GM03348 (cell line): ENCODE measurements around the gene TKT.

ENCODE experiments used
- DNase-seq: peaks from one replicate; pipeline ENCODE4 v3.0.0; 2012; ENCODE audit warnings: low spot score

TKT gene

DNA sequence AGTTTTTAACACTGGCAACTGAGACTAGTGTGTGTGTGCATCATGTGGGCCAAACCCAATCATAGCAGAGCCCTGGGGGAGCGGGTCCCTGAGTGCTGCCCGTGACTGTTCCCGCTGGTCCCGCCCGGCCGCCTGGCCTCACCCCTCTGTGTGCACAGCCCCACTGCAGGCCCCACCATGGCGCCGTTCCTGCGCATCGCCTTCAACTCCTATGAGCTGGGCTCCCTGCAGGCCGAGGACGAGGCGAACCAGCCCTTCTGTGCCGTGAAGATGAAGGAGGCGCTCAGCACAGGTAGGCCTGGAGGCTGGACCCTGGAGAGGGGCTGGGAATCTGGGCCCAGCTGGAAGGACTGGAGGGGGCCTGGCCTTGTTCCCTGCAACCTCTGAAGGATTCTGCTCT lies 77.6 kb downstream of the TKT start:
- no peak for DNase-seq

DNA sequence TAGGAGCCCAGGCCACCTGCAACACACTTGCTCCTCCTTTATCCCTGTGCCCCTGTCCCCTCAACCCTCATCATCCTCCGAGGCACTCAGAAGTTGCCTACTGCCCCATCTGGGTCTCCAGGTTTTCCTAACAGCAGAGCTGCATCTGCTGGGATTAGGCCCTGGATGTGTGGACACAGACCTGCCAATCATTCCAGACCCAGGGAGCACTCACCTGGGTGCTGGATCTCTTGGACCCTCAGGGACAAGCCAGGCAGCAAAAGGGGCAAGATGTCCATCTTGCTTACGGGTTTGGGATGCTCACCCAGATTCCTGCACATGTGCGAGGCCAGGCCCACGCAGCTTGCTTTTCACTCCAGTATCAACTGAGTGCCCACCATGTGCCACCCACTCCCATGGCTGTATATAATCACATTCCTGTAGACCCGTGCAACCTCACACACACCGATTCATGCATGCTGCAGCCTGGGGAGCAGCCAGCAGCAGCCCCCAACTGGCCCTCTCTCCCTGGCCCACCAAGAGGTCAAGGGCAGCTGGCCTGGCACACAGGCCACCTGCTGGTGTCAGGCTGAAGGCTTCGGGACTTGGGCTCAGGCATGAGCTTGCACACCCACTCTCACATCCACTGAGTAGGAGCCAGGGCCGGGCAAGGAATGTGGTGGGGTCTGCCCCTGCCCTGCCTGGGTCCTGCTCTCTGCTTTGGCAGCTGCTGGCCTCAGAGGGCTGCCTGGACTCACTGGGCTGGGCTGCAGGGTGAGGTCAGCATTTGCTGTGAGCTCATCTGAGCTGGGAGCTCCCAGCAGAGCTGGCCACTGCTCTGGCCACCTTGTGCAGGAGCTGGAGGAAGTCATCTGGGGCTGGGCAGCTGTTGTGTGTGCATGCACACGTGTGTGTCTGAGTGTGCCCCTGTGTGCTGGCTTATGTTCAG lies 79.9 kb downstream of the TKT start:
- DNase-seq, result no peak
